ENCODE measurements around the gene LRRC72.
"Not testable (repeated sequence)": the region's sequence is repeated elsewhere in the genome, so short reads cannot be mapped to it uniquely, and the experiment has no call there.

Gene LRRC72

GRCh38 chr7:16579216-16579615 lies 52.6 kb downstream of the LRRC72 start:
- no peak for DNase-seq (ENCODE audit: low read depth in 2 of 2)

- no peak for DNase-seq (ENCODE audit: low read depth in 2 of 2)
Observed at GRCh38 chr7:16581286-16581685, 54.7 kb downstream of the LRRC72 start.

GRCh38 chr7:16583834-16584233 lies 57.2 kb downstream of the LRRC72 start:
- no peak for DNase-seq (ENCODE audit: low read depth in 2 of 2)

GRCh38 chr7:16585540-16585939 lies 58.9 kb downstream of the LRRC72 start:
- no peak for DNase-seq (ENCODE audit: low read depth in 2 of 2)

GRCh38 chr7:16586081-16586874 lies 59.7 kb downstream of the LRRC72 start:
- DNase-seq (ENCODE audit: low read depth in 2 of 2), result no peak

- DNase-seq (ENCODE audit: low read depth in 2 of 2), result no peak
Observed at GRCh38 chr7:16587129-16587528, 60.5 kb downstream of the LRRC72 start.

GRCh38 chr7:16587790-16588189 lies 61.2 kb downstream of the LRRC72 start:
- no peak for DNase-seq (ENCODE audit: low read depth in 2 of 2)

GRCh38 chr7:16589881-16590280 lies 63.3 kb downstream of the LRRC72 start:
- DNase-seq (ENCODE audit: low read depth in 2 of 2), result no peak

GRCh38 chr7:16590424-16590823 lies 63.8 kb downstream of the LRRC72 start:
- DNase-seq (ENCODE audit: low read depth in 2 of 2), result no peak

GRCh38 chr7:16592395-16592794 lies 65.8 kb downstream of the LRRC72 start:
- DNase-seq (ENCODE audit: low read depth in 2 of 2), result no peak

GRCh38 chr7:16594061-16594460 lies 67.4 kb downstream of the LRRC72 start:
- no peak for DNase-seq (ENCODE audit: low read depth in 2 of 2)

GRCh38 chr7:16594676-16595075 lies 68.1 kb downstream of the LRRC72 start:
- DNase-seq (ENCODE audit: low read depth in 2 of 2), result no peak

- not testable (repeated sequence) for DNase-seq (ENCODE audit: low read depth in 2 of 2)
Observed at GRCh38 chr7:16595596-16595995, 69.0 kb downstream of the LRRC72 start.

- DNase-seq (ENCODE audit: low read depth in 2 of 2), result no peak
Observed at GRCh38 chr7:16598015-16598414, 71.4 kb downstream of the LRRC72 start.

GRCh38 chr7:16599860-16600259 lies 73.2 kb downstream of the LRRC72 start:
- no peak for DNase-seq (ENCODE audit: low read depth in 2 of 2)

- no peak for DNase-seq (ENCODE audit: low read depth in 2 of 2)
Observed at GRCh38 chr7:16603633-16604032, 77.0 kb downstream of the LRRC72 start.

- no peak for DNase-seq (ENCODE audit: low read depth in 2 of 2)
Observed at GRCh38 chr7:16604054-16604453, 77.4 kb downstream of the LRRC72 start.

GRCh38 chr7:16606704-16607103 lies 80.1 kb downstream of the LRRC72 start:
- DNase-seq (ENCODE audit: low read depth in 2 of 2), result no peak

- no peak for DNase-seq (ENCODE audit: low read depth in 2 of 2)
Observed at GRCh38 chr7:16609842-16610450, 83.3 kb downstream of the LRRC72 start.

- no peak for DNase-seq (ENCODE audit: low read depth in 2 of 2)
Observed at GRCh38 chr7:16611711-16612110, 85.1 kb downstream of the LRRC72 start.

GRCh38 chr7:16615228-16615627 lies 88.6 kb downstream of the LRRC72 start:
- DNase-seq (ENCODE audit: low read depth in 2 of 2), result no peak

- no peak for DNase-seq (ENCODE audit: low read depth in 2 of 2)
Observed at GRCh38 chr7:16616122-16616521, 89.5 kb downstream of the LRRC72 start.

- no peak for DNase-seq (ENCODE audit: low read depth in 2 of 2)
Observed at GRCh38 chr7:16616542-16616941, 89.9 kb downstream of the LRRC72 start.

Data from stimulated activated CD8-positive, alpha-beta memory T cell treated with anti-CD3 and anti-CD28 coated beads, Interleukin-2, amount 100 ng/mL, for 48 hours (primary cell).